Muscle of back (tissue), 11 donors: ENCODE results near the gene PIGR. TPM values are rescaled to one million over a fixed set of nuclear protein-coding genes. Genes with fewer than 3 reads are reported as not detected.

ENCODE experiments used
- DNase-seq, 3 donors: peaks; one replicate each; pipeline versions ENCODE4 v3.0.0 to v3.0.0-alpha.2; 2013
- polyA plus RNA-seq, 10 donors: library from polyadenylated mRNA; unstranded; fragments of 120-200 nt; gene quantifications; one replicate each; pipeline ENCODE4 v1.2.1, GENCODE V29; 2013; ENCODE audit not compliant: insufficient read length in 10 of 10

The PIGR gene
- polyA plus RNA-seq, 10 donors, result 0.03 to 0.04 TPM; not detected in 8

DNA sequence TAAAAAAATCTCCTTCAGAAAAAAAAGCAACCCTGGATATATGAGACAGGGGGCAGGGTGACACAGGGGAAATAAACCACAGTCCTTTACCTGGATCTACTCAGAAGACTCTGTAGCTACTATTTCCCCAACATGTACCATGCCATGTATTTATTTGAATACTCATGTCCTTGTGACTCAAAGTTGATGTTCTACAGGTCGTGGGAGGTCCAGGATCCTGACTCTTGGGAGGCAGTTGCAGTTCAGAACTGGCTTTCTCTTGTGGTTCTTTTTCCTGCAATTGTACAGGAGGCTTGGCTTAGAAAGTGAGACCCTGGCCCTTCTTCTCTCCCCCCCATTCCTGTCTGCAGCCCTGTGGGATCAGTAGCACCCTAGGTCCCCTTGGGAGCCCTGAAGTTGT lies 54.9 kb downstream of the PIGR start:
- DNase-seq, result no peak

DNA sequence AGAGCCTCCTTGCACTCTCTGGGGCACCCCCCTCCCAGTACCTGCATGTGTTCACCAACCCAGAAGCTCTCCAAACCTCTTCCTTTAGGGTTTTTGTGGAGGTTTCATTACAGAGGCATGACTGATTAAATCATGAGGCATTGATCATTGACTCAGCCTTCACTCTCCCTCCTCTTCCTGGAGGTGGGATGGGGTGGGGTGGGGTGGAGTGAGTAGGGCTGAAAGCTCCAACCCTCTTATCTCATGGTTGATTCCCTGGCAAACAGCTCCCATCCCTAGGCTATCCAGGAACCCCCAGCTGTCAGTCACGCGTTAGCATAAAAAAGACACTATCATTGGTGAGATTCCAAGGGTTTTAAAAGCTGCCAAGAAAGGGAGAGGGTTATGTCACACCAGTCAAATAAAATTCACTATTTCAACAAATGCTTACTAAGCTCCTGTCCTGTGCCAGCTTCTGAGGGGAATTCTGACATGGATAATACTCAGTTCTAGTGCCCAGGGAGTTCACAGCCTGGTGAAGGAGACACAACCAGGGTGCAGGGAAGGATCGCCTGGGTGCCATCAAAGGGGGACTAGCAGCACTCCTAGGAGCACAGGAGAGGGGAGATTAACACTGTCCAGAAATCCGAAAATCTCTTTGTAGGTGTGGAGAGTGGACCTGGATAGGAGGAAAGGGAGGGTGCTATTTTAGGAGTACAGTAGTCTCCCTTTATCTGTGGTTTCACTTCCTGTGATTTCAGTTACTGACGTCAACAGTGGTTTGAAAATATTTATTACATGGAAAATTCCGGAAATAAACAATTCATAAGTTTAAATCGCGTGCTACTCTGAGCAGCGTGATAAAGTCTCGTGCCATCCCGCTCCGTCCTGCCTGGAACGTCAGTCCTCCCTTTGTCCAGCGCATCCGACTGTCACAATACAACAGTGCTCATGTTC lies 55.9 kb downstream of the PIGR start:
- no peak for DNase-seq

DNA sequence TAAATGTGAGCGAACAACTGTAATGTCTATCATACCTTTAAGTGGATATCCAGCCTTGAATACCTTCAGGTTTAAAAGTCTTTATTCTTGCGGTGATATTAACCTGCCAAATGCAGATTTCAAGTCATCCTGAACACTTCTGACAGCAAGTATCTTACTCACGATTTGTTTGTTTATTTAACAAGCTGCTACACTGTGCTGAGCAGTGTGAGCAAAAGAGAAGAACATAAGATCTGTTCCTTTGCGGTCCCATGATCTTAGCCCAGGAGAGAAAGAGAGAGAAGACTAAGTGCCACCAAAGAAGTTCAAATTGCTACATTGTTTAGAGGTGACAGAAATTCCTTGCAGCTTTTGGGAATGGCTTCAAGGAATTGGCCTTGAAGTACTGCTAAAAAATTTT lies 58.6 kb downstream of the PIGR start:
- DNase-seq, result no peak

- no peak for DNase-seq
Observed at GRCh38 chr1:206886831-206887230, 59.4 kb downstream of the PIGR start.

DNA sequence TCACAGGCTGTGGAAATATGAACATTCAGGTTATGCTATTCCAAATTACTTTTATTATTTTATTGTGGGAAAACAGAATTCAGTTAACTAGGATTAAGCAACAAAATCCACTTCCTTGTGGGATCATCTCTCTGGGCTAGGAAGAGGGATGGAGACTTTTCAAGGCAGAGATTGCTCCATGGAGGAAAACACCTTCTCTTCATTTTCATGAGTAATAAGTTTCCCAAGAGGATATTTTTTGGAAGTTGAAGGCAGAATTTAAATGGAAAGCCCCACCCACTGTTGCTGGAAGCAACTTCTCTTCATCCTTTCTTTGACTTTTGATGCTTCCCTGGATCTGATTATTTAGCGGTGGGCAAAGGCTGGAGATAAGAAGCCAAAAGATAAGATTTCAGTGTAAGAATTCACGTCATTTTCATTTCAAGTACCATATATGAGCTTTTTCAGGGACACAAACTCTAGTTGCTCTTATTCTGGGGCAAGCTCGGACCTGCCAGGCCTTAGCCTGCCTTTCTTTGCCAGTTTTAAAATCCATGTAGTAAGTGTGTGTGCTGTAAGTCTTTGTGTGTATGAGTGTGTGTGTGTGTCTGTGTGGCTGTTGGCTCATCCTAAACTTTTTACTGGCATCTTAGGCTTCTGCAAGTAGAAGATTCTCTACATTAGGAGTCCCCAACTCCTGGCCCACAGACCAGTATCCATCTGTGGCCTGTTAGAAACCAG lies 60.8 kb downstream of the PIGR start:
- DNase-seq, result no peak

DNA sequence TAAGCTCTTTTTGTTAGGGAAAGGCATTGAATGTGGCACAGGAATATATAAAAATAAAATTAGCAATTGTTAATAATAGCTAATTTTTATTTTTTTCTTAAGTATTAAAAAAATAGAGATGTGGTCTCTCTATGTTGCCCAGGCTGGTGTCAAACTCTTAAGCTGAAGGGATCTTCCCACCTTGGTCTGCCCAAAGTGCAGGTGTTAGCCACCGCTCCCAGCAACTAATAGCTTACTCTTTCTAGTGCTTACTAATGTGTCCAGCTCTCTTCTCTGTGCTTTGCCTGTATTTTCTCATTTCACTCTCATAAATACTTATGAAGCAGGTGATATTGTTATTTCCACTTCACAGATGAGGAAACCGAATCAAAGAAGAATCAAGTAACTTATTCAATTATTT lies 62.4 kb downstream of the PIGR start:
- DNase-seq, result no peak

GRCh38 chr1:206883160-206883559 lies 63.1 kb downstream of the PIGR start:
- DNase-seq, result no peak

GRCh38 chr1:206882555-206882954 lies 63.7 kb downstream of the PIGR start:
- no peak for DNase-seq

DNA sequence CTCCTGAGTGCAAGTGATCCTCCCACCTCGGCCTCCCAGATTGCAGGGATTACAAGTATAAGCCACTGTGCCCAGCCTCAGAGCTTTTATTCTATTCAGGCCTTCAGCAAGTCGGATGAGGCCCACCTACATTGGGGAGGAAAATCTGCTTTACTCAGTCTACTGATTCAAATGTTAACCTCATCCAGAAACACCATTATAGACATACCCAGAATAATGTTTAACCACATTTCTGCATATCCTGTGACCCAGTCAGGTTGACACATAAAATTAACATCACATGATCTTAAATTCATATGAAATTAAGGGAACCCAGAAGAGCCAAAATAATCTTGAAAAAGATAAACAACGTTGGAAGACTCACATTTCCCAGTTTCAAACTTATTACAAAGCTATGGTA lies 66.0 kb downstream of the PIGR start:
- no peak for DNase-seq

Other genes starting within 250 kb of the PIGR start
- not detected for gene IL19, start 175.7 kb downstream of the PIGR start, polyA plus RNA-seq
- gene IL10, start 174.0 kb downstream of the PIGR start, polyA plus RNA-seq, result 1 to 10 TPM in 1 of 10 donors, under 1 TPM in 9; 0.25 to 1.2 (median 0.49) TPM
- gene IL20, start 80.8 kb downstream of the PIGR start, polyA plus RNA-seq, result not detected
- 1 to 10 TPM in 1 of 10 donors, under 1 TPM in 7, not detected in 2; 0.10 to 1.6 (median 0.16) TPM for gene IL24, start 49.0 kb downstream of the PIGR start, polyA plus RNA-seq
- gene FCMR, start 24.5 kb downstream of the PIGR start, polyA plus RNA-seq, result 10 to 100 TPM in 1 of 10 donors, 1 to 10 TPM in 8, under 1 TPM in 1; 0.88 to 10.6 (median 1.4) TPM
- gene FCAMR, start 24.0 kb upstream of the PIGR start, polyA plus RNA-seq, result not detected
- gene C1orf116, start 86.3 kb upstream of the PIGR start, polyA plus RNA-seq, result 1 to 10 TPM in 2 of 10 donors, under 1 TPM in 8; 0.06 to 3.1 (median 0.11) TPM
- gene YOD1, start 104.7 kb upstream of the PIGR start, polyA plus RNA-seq, result 1 to 10 TPM; 6.0 to 8.9 (median 7.0) TPM
- gene PFKFB2, start 106.8 kb upstream of the PIGR start, polyA plus RNA-seq, result 1 to 10 TPM; 4.5 to 8.8 (median 7.0) TPM
- gene C4BPB, start 142.4 kb upstream of the PIGR start, polyA plus RNA-seq, result under 1 TPM; 0.13 to 0.79 (median 0.37) TPM
- under 1 TPM; 0.14 to 0.81 (median 0.36) TPM for gene C4BPA, start 157.8 kb upstream of the PIGR start, polyA plus RNA-seq